ENCODE results near the gene SOD3. TPM values are rescaled to one million over a fixed set of nuclear protein-coding genes. Genes with fewer than 3 reads are reported as not detected.

The SOD3 gene
- total RNA-seq, 1 experiment from 2014 or later: 26.2 TPM

DNA sequence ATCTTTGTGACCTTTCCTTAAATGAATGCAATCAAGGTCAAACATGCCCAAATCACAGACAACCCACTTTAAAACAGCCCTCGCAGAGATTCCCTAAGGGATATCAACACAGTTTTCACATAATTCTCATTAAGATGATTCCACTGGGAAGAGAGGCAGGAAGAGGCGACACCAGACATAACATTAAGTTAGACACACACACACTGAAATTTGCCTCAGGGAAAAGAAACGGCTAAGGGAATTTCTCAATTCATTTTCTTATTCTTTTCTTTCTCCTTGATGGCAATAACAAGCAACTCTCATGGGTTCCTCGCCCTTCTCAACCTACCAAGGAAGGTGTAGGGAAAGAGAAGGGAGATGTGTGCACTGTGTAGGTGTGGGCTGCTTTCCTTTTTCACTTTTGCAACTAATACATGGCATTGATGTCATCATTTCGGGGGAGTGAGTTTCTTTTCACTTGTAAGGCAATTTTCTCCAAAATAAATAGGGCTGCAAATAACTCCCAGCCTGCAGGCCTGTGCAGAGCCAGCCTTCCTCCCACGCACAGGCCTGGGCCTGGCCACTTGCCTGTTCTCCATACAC lies 41.4 kb downstream of the SOD3 start:
- CTCF ChIA-PET: no interaction called here
- Mint-ChIP-seq H3K4me1 (ENCODE audit: low read depth, unreplicated experiment) (peaks cover 6% of the 10 kb centered on the region), H3K9me3 (ENCODE audit: low read depth, unreplicated experiment) (no peaks in the 10 kb centered on the region), H3K4me3 (ENCODE audit: low read depth, unreplicated experiment) (no peak overlapping the region), H3K27ac (ENCODE audit: unreplicated experiment) (no peak overlapping the region), H3K27me3 (ENCODE audit: unreplicated experiment) (no peaks in the 10 kb centered on the region), H3K36me3 (ENCODE audit: insufficient read depth, unreplicated experiment) (peaks cover 4% of the 10 kb centered on the region)
- no TSS peak for BruUV-seq (replicated peaks)
- no peak for DNase-seq
- intact Hi-C loops (cut with micrococcal nuclease; ENCODE audit: unreplicated experiment): no loop called here
- TF ChIP-seq, protein P1, sequence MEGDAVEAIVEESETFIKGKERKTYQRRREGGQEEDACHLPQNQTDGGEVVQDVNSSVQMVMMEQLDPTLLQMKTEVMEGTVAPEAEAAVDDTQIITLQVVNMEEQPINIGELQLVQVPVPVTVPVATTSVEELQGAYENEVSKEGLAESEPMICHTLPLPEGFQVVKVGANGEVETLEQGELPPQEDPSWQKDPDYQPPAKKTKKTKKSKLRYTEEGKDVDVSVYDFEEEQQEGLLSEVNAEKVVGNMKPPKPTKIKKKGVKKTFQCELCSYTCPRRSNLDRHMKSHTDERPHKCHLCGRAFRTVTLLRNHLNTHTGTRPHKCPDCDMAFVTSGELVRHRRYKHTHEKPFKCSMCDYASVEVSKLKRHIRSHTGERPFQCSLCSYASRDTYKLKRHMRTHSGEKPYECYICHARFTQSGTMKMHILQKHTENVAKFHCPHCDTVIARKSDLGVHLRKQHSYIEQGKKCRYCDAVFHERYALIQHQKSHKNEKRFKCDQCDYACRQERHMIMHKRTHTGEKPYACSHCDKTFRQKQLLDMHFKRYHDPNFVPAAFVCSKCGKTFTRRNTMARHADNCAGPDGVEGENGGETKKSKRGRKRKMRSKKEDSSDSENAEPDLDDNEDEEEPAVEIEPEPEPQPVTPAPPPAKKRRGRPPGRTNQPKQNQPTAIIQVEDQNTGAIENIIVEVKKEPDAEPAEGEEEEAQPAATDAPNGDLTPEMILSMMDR (IDR thresholded peaks at IDR 0.05; ENCODE audit: unreplicated experiment): no peak

DNA sequence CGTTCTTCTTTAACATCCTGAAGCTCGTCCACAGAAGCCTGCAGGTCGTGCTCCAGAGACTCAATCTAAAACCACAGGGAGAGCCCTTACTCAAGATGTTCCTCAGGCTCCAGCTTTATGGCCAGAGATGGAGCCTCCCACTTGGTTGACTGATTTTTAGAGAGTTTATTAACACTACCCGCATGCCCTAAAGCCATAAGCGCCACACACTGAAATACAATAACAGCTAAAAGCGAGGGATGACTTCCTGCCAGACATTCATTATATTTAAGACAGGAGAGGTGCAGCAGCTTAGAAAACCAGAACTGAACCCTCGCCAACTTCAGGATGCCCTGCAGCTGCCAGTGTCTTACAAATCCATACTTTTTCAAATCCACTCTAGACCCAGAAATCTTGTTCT lies 42.0 kb downstream of the SOD3 start:
- intact Hi-C loops (cut with micrococcal nuclease; ENCODE audit: unreplicated experiment): no loop called here
- DNase-seq: no peak
- H3K27ac Mint-ChIP-seq (ENCODE audit: unreplicated experiment): no peak overlapping the region
- no TSS peak for BruUV-seq (replicated peaks)
- CTCF ChIA-PET: no interaction called here
- H3K4me1 Mint-ChIP-seq (ENCODE audit: low read depth, unreplicated experiment): peaks cover 9% of the 10 kb centered on the region
- TF ChIP-seq, protein P1 (IDR thresholded peaks at IDR 0.05; ENCODE audit: unreplicated experiment): no peak
- no peaks in the 10 kb centered on the region for H3K27me3 Mint-ChIP-seq (ENCODE audit: unreplicated experiment)
- H3K36me3 Mint-ChIP-seq (ENCODE audit: insufficient read depth, unreplicated experiment): peaks cover 4% of the 10 kb centered on the region
- H3K4me3 Mint-ChIP-seq (ENCODE audit: low read depth, unreplicated experiment): no peak overlapping the region
- H3K9me3 Mint-ChIP-seq (ENCODE audit: low read depth, unreplicated experiment): no peaks in the 10 kb centered on the region

DNA sequence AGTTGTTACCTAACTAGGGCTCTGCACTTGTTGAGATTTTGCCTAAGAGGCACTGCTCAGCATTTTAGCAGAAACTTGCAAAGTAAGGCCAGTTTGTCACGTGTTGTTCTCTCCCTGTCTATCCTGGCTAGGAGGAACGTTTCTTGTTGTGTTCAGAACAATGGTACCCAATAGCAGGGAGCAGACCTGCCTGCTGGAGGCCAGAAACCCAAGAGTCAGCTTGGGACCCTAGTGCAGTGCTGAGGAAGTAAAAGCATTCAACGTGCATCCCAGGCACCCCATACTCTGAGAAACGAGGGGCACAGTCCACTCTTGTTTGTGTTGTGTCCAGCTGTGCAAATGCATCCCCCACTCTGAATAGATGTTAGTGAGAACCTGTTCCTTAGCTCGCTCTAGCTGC lies 42.4 kb downstream of the SOD3 start:
- Mint-ChIP-seq H3K27ac (ENCODE audit: unreplicated experiment) (no peak overlapping the region), H3K27me3 (ENCODE audit: unreplicated experiment) (no peaks in the 10 kb centered on the region), H3K4me1 (ENCODE audit: low read depth, unreplicated experiment) (peaks cover 13% of the 10 kb centered on the region), H3K9me3 (ENCODE audit: low read depth, unreplicated experiment) (no peaks in the 10 kb centered on the region), H3K4me3 (ENCODE audit: low read depth, unreplicated experiment) (no peak overlapping the region), H3K36me3 (ENCODE audit: insufficient read depth, unreplicated experiment) (peaks cover 4% of the 10 kb centered on the region)
- intact Hi-C loops (cut with micrococcal nuclease; ENCODE audit: unreplicated experiment): no loop called here
- TF ChIP-seq, protein P1 (IDR thresholded peaks at IDR 0.05; ENCODE audit: unreplicated experiment): no peak
- DNase-seq: no peak
- no TSS peak for BruUV-seq (replicated peaks)
- CTCF ChIA-PET: no interaction called here

DNA sequence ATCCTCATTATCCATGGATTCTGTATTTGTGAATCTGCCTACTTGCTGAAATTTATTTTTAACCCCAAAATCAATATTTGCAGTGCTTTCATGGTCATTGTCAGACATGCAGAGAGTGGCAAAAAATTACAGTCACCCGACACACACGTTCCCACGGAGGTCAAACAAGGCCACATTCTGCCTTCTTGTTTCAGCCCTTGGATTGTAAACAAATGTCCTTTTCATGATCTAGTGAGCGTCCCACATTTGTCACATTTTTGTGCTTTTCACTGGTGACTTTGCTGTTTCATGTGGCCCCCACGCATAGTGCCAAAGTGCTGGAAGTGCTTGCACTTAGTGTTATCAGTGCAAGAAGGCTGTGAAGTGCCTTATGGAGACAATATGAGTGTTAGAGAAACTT lies 45.0 kb downstream of the SOD3 start:
- TF ChIP-seq, protein P1 (IDR thresholded peaks at IDR 0.05; ENCODE audit: unreplicated experiment): no peak
- H3K4me3 Mint-ChIP-seq (ENCODE audit: low read depth, unreplicated experiment): no peak overlapping the region
- H3K9me3 Mint-ChIP-seq (ENCODE audit: low read depth, unreplicated experiment): no peaks in the 10 kb centered on the region
- CTCF ChIA-PET: no interaction called here
- DNase-seq: no peak
- peaks cover 29% of the 10 kb centered on the region for H3K4me1 Mint-ChIP-seq (ENCODE audit: low read depth, unreplicated experiment)
- BruUV-seq (replicated peaks): no TSS peak
- no peaks in the 10 kb centered on the region for H3K27me3 Mint-ChIP-seq (ENCODE audit: unreplicated experiment)
- H3K36me3 Mint-ChIP-seq (ENCODE audit: insufficient read depth, unreplicated experiment): peaks cover 4% of the 10 kb centered on the region
- H3K27ac Mint-ChIP-seq (ENCODE audit: unreplicated experiment): no peak overlapping the region
- intact Hi-C loops (cut with micrococcal nuclease; ENCODE audit: unreplicated experiment): no loop called here
